HepG2 (cell line): ENCODE data around the gene ANKRD13D. TPM values are rescaled to one million over a fixed set of nuclear protein-coding genes. Genes with fewer than 3 reads are reported as not detected.

Source experiments
- BORCS8-MEF2B ChIP-seq: sonication (generic); formaldehyde crosslinking; IDR thresholded peaks from 2 replicates; pipeline ENCODE4 v1.8.0; 2022; ENCODE audit warnings: mild to moderate bottlenecking, missing genetic modification reagents
- FOXA1 ChIP-seq, 2 experiments: fragments of 450-650 bp in 1 of 2; sonication (generic) in 1 of 2; formaldehyde crosslinking in 1 of 2; IDR thresholded peaks; 2 replicates each; pipeline versions ENCODE4 v1.4.0 to v1.6.1; 2016 to 2020; ENCODE audit warnings: missing genetic modification reagents in 1 of 2
- HDAC2 ChIP-seq: sonication (generic); formaldehyde crosslinking; IDR thresholded peaks from 2 replicates; pipeline ENCODE4 v1.4.0; 2020; ENCODE audit warnings: missing genetic modification reagents
- KMT2A ChIP-seq: sonication (generic); formaldehyde crosslinking; IDR thresholded peaks from 2 replicates; pipeline ENCODE4 v1.4.0; 2020; ENCODE audit warnings: missing genetic modification reagents
- NFE2 ChIP-seq: sonication (generic); formaldehyde crosslinking; IDR thresholded peaks from 2 replicates; pipeline ENCODE4 v1.4.0; 2020; ENCODE audit warnings: missing genetic modification reagents
- NFRKB ChIP-seq: fragments of 450-650 bp; IDR thresholded peaks from 2 replicates; pipeline ENCODE4 v1.6.1; 2017
- RORA ChIP-seq: sonication (generic); formaldehyde crosslinking; IDR thresholded peaks from 2 replicates; pipeline ENCODE4 v1.5.0; 2020; ENCODE audit warnings: mild to moderate bottlenecking, missing genetic modification reagents, moderate library complexity
- SCMH1 ChIP-seq: sonication (generic); formaldehyde crosslinking; IDR thresholded peaks from 2 replicates; pipeline ENCODE4 v1.9.0; 2021; ENCODE audit warnings: missing genetic modification reagents, mild to moderate bottlenecking, borderline replicate concordance
- SRSF1 ChIP-seq: fragments of 200-400 bp; formaldehyde crosslinking; optimal IDR thresholded peaks from 2 replicates; pipeline ENCODE3; 2017; ENCODE audit warnings: mild to moderate bottlenecking, low read depth, low read length, moderate library complexity
- ZBTB7A ChIP-seq: sonication (generic); formaldehyde crosslinking; IDR thresholded peaks from 2 replicates; pipeline ENCODE4 v1.8.0; 2022; ENCODE audit warnings: mild to moderate bottlenecking, missing genetic modification reagents
- ZNF124 ChIP-seq: sonication (generic); formaldehyde crosslinking; IDR thresholded peaks from 2 replicates; pipeline ENCODE4 v1.4.0; 2020; ENCODE audit warnings: missing genetic modification reagents
- ZNF337 ChIP-seq: sonication (generic); formaldehyde crosslinking; IDR thresholded peaks from 2 replicates; pipeline ENCODE4 v1.5.1; 2020; ENCODE audit warnings: missing genetic modification reagents, low read depth, mild to moderate bottlenecking, borderline replicate concordance
- ZNF350 ChIP-seq: sonication (generic); formaldehyde crosslinking; IDR thresholded peaks from 2 replicates; pipeline ENCODE4 v1.4.0; 2020; ENCODE audit warnings: mild to moderate bottlenecking, low read depth, missing genetic modification reagents, borderline replicate concordance
- ZNF598 ChIP-seq: sonication (generic); formaldehyde crosslinking; IDR thresholded peaks from 2 replicates; pipeline ENCODE4 v1.5.1; 2020; ENCODE audit warnings: mild to moderate bottlenecking, missing genetic modification reagents, borderline replicate concordance
- ZNF703 ChIP-seq: sonication (generic); formaldehyde crosslinking; IDR thresholded peaks from 2 replicates; pipeline ENCODE4 v1.5.1; 2020; ENCODE audit warnings: missing genetic modification reagents, mild to moderate bottlenecking, moderate library complexity, borderline replicate concordance
- ZNF713 ChIP-seq: sonication (generic); formaldehyde crosslinking; IDR thresholded peaks from 2 replicates; pipeline ENCODE4 v1.4.0; 2020; ENCODE audit warnings: mild to moderate bottlenecking, missing genetic modification reagents
- ZNF720 ChIP-seq: sonication (generic); formaldehyde crosslinking; IDR thresholded peaks from 2 replicates; pipeline ENCODE4 v1.4.0; 2020; ENCODE audit warnings: missing genetic modification reagents
- ZSCAN21 ChIP-seq: sonication (generic); formaldehyde crosslinking; IDR thresholded peaks from 2 replicates; pipeline ENCODE4 v1.8.0; 2022; ENCODE audit warnings: mild to moderate bottlenecking, missing genetic modification reagents, moderate library complexity, borderline replicate concordance
- ZSCAN22 ChIP-seq: sonication (generic); formaldehyde crosslinking; IDR thresholded peaks from 2 replicates; pipeline ENCODE4 v1.4.0; 2020; ENCODE audit warnings: mild to moderate bottlenecking, missing genetic modification reagents
- ZSCAN31 ChIP-seq: sonication (generic); formaldehyde crosslinking; IDR thresholded peaks from 2 replicates; pipeline ENCODE4 v1.5.0; 2020; ENCODE audit warnings: low read depth, mild to moderate bottlenecking, missing genetic modification reagents
- polyA plus RNA-seq, 8 experiments: library from polyadenylated mRNA; depleted of rRNA in 3 of 8; stranded (reverse) in 7 of 8; unstranded in 1 of 8; fragments of >200 nt; fragmentation: Illumina TruSeq in 4 of 8; extraction: Trizol in 4 of 8; gene quantifications; 2 replicates each; pipeline versions ENCODE4 v1.2.1 to v1.2.3, GENCODE V29; 2011 to 2016; ENCODE audit warnings: low read depth in 4 of 8, missing spikeins in 1 of 8, mixed read lengths in 1 of 8; ENCODE audit not compliant: insufficient read depth in 1 of 8
- total RNA-seq, 5 experiments: library from RNA; depleted of rRNA; stranded (reverse); fragments of >200 nt; fragmentation: Illumina TruSeq; extraction: Trizol; gene quantifications; 2 replicates each; pipeline ENCODE4 v1.2.3, GENCODE V29; 2016; ENCODE audit warnings: low read depth in 1 of 5
- TF ChIP-seq, protein P1 (sequence below): sonication (generic); formaldehyde crosslinking; IDR thresholded peaks from 2 replicates; pipeline ENCODE4 v1.9.0; 2022; ENCODE audit warnings: missing genetic modification reagents, mild to moderate bottlenecking, borderline replicate concordance
- TF ChIP-seq, protein P2 (sequence below): sonication (generic); formaldehyde crosslinking; IDR thresholded peaks from 2 replicates; pipeline ENCODE4 v1.9.0; 2021; ENCODE audit warnings: missing genetic modification reagents, borderline replicate concordance
- TF ChIP-seq, protein P3 (sequence below): sonication (generic); formaldehyde crosslinking; IDR thresholded peaks from 2 replicates; pipeline ENCODE4 v1.8.1; 2023; ENCODE audit warnings: missing genetic modification reagents, inconsistent platforms, borderline replicate concordance
- TF ChIP-seq, protein P4 (sequence below): sonication (generic); formaldehyde crosslinking; IDR thresholded peaks from 2 replicates; pipeline ENCODE4 v1.4.0; 2020; ENCODE audit warnings: missing genetic modification reagents; ENCODE audit errors: not compliant biosample characterization

ANKRD13D gene
- total and polyA plus RNA-seq, 2 of the 13 experiments (the other 11 are each of a cell fraction or from before 2014, with no cell fraction given): 18.6 to 27.3 TPM

DNA sequence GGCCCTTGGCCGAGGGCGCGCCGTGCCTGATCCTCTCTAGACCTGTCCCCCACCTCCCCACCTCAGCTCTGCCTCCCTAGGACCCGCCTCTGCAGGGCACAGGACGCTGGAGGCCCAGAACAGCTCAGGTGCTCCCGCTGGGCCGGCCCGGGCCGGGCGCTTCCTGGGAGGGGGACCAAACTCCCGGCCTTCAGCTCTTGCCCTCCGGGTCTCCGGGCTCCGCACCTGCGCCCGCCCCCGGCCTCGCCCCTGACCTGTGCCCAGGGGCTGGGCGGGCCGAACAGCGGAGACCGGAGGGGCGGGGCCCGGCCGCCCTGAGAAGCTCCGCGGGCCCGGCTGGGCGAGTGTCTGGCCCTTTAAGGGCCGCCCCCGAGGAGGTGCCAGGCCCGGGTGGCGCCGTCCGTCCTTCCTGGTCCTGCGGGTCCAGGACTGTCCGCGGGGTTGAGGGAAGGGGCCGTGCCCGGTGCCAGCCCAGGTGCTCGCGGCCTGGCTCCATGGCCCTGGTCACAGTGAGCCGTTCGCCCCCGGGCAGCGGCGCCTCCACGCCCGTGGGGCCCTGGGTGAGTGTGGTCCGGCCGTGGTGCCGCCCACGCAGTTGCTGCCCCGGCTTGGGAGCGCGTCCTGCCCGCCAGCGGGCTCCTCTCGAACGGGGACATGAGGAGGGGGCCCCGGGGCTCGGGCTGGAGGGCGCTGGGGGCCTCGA lies 14.2 kb downstream of the ANKRD13D start, which contains the start of gene SSH3 (continued):
- TF ChIP-seq BORCS8-MEF2B (CRISPR knock-in tag): no peak
- 0 out of 2 replicates have a peak, but pooled peaks have one; percentile 17 for TF ChIP-seq KMT2A (CRISPR knock-in tag)
- TF ChIP-seq ZNF720 (CRISPR knock-in tag): no peak
- TF ChIP-seq NFRKB: no peak
- TF ChIP-seq ZSCAN21 (CRISPR knock-in tag): peak; percentile 78
- TF ChIP-seq ZSCAN31 (CRISPR knock-in tag): 0 out of 2 replicates have a peak, but pooled peaks have one; percentile 40
- TF ChIP-seq, protein P1, sequence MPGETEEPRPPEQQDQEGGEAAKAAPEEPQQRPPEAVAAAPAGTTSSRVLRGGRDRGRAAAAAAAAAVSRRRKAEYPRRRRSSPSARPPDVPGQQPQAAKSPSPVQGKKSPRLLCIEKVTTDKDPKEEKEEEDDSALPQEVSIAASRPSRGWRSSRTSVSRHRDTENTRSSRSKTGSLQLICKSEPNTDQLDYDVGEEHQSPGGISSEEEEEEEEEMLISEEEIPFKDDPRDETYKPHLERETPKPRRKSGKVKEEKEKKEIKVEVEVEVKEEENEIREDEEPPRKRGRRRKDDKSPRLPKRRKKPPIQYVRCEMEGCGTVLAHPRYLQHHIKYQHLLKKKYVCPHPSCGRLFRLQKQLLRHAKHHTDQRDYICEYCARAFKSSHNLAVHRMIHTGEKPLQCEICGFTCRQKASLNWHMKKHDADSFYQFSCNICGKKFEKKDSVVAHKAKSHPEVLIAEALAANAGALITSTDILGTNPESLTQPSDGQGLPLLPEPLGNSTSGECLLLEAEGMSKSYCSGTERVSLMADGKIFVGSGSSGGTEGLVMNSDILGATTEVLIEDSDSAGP (CRISPR knock-in tag): peak; percentile 100
- TF ChIP-seq ZSCAN22: no peak
- TF ChIP-seq RORA (CRISPR knock-in tag): no peak
- no peak; the same call in none of the 2 replicates for TF ChIP-seq ZBTB7A (CRISPR knock-in tag)
- TF ChIP-seq ZNF124 (CRISPR knock-in tag): no peak
- no peak for TF ChIP-seq NFE2 (CRISPR knock-in tag)
- TF ChIP-seq SRSF1: no peak
- no peak for TF ChIP-seq ZNF713 (CRISPR knock-in tag)
- no peak for TF ChIP-seq ZNF350 (CRISPR knock-in tag)
- peak; percentile 29; the same call in 1 of the 2 replicates for TF ChIP-seq HDAC2 (CRISPR knock-in tag)
- TF ChIP-seq, protein P2, sequence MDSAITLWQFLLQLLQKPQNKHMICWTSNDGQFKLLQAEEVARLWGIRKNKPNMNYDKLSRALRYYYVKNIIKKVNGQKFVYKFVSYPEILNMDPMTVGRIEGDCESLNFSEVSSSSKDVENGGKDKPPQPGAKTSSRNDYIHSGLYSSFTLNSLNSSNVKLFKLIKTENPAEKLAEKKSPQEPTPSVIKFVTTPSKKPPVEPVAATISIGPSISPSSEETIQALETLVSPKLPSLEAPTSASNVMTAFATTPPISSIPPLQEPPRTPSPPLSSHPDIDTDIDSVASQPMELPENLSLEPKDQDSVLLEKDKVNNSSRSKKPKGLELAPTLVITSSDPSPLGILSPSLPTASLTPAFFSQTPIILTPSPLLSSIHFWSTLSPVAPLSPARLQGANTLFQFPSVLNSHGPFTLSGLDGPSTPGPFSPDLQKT (CRISPR knock-in tag): no peak
- TF ChIP-seq FOXA1 (IDR thresholded peaks at IDR 0.05): no peak
- TF ChIP-seq FOXA1 (CRISPR knock-in tag; IDR thresholded peaks at IDR 0.05): 0 out of 2 replicates have a peak, but pooled peaks have one; percentile 7
- no peak for TF ChIP-seq ZNF337
- no peak for TF ChIP-seq ZNF703
- TF ChIP-seq SCMH1 (CRISPR knock-in tag): no peak
- TF ChIP-seq, protein P3, sequence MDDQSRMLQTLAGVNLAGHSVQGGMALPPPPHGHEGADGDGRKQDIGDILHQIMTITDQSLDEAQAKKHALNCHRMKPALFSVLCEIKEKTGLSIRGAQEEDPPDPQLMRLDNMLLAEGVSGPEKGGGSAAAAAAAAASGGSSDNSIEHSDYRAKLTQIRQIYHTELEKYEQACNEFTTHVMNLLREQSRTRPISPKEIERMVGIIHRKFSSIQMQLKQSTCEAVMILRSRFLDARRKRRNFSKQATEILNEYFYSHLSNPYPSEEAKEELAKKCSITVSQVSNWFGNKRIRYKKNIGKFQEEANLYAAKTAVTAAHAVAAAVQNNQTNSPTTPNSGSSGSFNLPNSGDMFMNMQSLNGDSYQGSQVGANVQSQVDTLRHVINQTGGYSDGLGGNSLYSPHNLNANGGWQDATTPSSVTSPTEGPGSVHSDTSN (CRISPR knock-in tag): no peak
- TF ChIP-seq, protein P4, sequence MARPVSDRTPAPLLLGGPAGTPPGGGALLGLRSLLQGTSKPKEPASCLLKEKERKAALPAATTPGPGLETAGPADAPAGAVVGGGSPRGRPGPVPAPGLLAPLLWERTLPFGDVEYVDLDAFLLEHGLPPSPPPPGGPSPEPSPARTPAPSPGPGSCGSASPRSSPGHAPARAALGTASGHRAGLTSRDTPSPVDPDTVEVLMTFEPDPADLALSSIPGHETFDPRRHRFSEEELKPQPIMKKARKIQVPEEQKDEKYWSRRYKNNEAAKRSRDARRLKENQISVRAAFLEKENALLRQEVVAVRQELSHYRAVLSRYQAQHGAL (CRISPR knock-in tag): peak; percentile 58
- TF ChIP-seq ZNF598: peak; percentile 56; the same call in 1 of the 2 replicates
